GM23248 (cell line): Measurements from ENCODE around the gene GCLC. TPM values are rescaled to one million over a fixed set of nuclear protein-coding genes. Genes with fewer than 3 reads are reported as not detected.

ENCODE experiments used
- DNase-seq: peaks from one replicate; pipeline ENCODE4 v3.0.0-alpha.2; 2015
- H2AFZ ChIP-seq: fragments of 200-600 bp; sonication (generic); 2 replicates; pipeline ENCODE4 v1.6.1; 2016; ENCODE audit warnings: antibody characterized with exemption
- H3F3A ChIP-seq: fragments of 200-600 bp; sonication (generic); 2 replicates; pipeline ENCODE4 v1.6.1; 2016; ENCODE audit warnings: mild to moderate bottlenecking, antibody characterized with exemption, mixed run types; ENCODE audit not compliant: insufficient read depth
- H3K27ac ChIP-seq: fragments of 200-600 bp; sonication (generic); 2 replicates; pipeline ENCODE4 v1.5.1; 2016; ENCODE audit warnings: mild to moderate bottlenecking
- H3K27me3 ChIP-seq: fragments of 200-600 bp; sonication (generic); replicated peaks from 2 replicates; pipeline ENCODE4 v1.6.1; 2016; ENCODE audit warnings: mild to moderate bottlenecking; ENCODE audit not compliant: insufficient read depth
- H3K36me3 ChIP-seq: fragments of 200-600 bp; sonication (generic); 2 replicates; pipeline ENCODE4 v1.6.1; 2016; ENCODE audit warnings: low read depth, mild to moderate bottlenecking
- H3K4me1 ChIP-seq: fragments of 200-600 bp; sonication (generic); 2 replicates; pipeline ENCODE4 v1.6.1; 2016; ENCODE audit warnings: mild to moderate bottlenecking; ENCODE audit not compliant: insufficient read depth
- H3K4me2 ChIP-seq: fragments of 200-600 bp; sonication (generic); one replicate; pipeline ENCODE4 v1.6.1; 2016; ENCODE audit warnings: mild to moderate bottlenecking; ENCODE audit not compliant: unreplicated experiment
- H3K4me3 ChIP-seq: fragments of 200-600 bp; sonication (generic); 2 replicates; pipeline ENCODE4 v1.5.1; 2016; ENCODE audit warnings: mild to moderate bottlenecking
- H3K79me2 ChIP-seq: fragments of 200-600 bp; sonication (generic); 2 replicates; pipeline ENCODE4 v1.6.1; 2016; ENCODE audit warnings: mild to moderate bottlenecking; ENCODE audit not compliant: insufficient read depth
- H3K9ac ChIP-seq: fragments of 200-600 bp; sonication (generic); 2 replicates; pipeline ENCODE4 v1.6.1; 2016; ENCODE audit warnings: mild to moderate bottlenecking
- H3K9me2 ChIP-seq: fragments of 200-600 bp; sonication (generic); 2 replicates; pipeline ENCODE4 v1.6.1; 2016; ENCODE audit warnings: mixed run types, mild to moderate bottlenecking, moderate library complexity; ENCODE audit not compliant: insufficient read depth
- H3K9me3 ChIP-seq: fragments of 200-600 bp; sonication (generic); one replicate; pipeline ENCODE4 v1.6.1; 2017; ENCODE audit warnings: low read depth
- H4K20me1 ChIP-seq: fragments of 200-600 bp; sonication (generic); 2 replicates; pipeline ENCODE4 v1.6.0; 2016; ENCODE audit not compliant: insufficient read depth
- EZH2 ChIP-seq: fragments of 200-600 bp; sonication (generic); IDR thresholded peaks from 2 replicates; pipeline ENCODE4 v1.6.1; 2018; ENCODE audit warnings: antibody characterized with exemption, mild to moderate bottlenecking; ENCODE audit not compliant: insufficient read depth, poor library complexity, severe bottlenecking
- EZH2phosphoT487 ChIP-seq: fragments of 200-600 bp; sonication (generic); IDR thresholded peaks from 2 replicates; pipeline ENCODE4 v1.6.1; 2018; ENCODE audit warnings: antibody characterized with exemption, moderate library complexity, mild to moderate bottlenecking, low read depth; ENCODE audit not compliant: insufficient read depth
- WGBS, 2 experiments: methylation state at CpG; one replicate each; pipeline ENCODE4 v1.1.6; 2015 to 2017; ENCODE audit warnings: low lambda C conversion rate in 2 of 2, low coverage in 1 of 2; ENCODE audit errors: missing lambda C conversion rate in 2 of 2; 5-methylcytosine and 5-hydroxymethylcytosine counted together
- in situ Hi-C: fragments of 300-500 bp; cut with MboI; formaldehyde crosslinking; loops from 2 replicates; pipeline ENCODE4 v1.15.0; 2020
- polyA plus RNA-seq: library from polyadenylated mRNA; unstranded; fragments of >200 nt; fragmentation: Nextera tagmentation; extraction: Ambion mirVana; gene quantifications from 2 replicates; pipeline ENCODE4 v1.2.1, GENCODE V29; 2016
- total RNA-seq: library from RNA; depleted of rRNA; stranded (reverse); fragments of >200 nt; shearing (Covaris generic); gene quantifications from 2 replicates; pipeline ENCODE4 v1.2.3, GENCODE V29; 2014

Gene GCLC
- total and polyA plus RNA-seq, 2 experiments from 2014 or later, result 3.3 to 6.4 TPM

DNA sequence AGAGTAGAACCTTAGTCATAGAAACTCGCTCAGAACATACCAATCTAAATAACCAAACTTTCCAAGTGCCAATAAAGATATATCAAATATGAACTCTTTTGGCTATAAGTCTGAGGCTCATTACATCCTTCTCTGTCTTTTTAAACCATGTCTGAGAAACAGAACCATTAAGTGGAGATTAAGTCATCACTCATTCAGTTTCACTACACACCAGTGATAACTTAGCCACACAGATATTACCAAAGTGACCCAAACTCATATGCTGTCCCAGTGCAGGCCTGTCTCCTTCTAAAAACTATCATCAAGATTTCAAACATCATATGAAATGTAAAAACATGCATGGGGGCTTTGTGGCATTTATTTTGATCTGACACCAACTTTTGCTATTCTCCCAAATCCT is 12.0 kb downstream of the GCLC start:
- Histone ChIP-seq H3K4me2 (no peak overlapping the region), H4K20me1 (no peaks in the 10 kb centered on the region), H3K27me3 (no peaks in the 10 kb centered on the region), H3K9me2 (no peaks in the 10 kb centered on the region), H3F3A (no peaks in the 10 kb centered on the region), H2AFZ (no peak overlapping the region), H3K9me3 (no peaks in the 10 kb centered on the region), H3K9ac (no peak overlapping the region), H3K4me3 (no peak overlapping the region), H3K79me2 (peaks cover 22% of the 10 kb centered on the region; the same call in 1 of the 2 replicates), H3K27ac (no peak overlapping the region), H3K4me1 (peaks cover 15% of the 10 kb centered on the region), H3K36me3 (no peaks in the 10 kb centered on the region)
- no peak for DNase-seq
- in situ Hi-C loops, result no loop called here
- TF ChIP-seq EZH2 (no peak), EZH2phosphoT487 (no peak)
- 88 to 92% methylated on average over 1 of the region's 1 CpG for WGBS, 2 experiments

DNA sequence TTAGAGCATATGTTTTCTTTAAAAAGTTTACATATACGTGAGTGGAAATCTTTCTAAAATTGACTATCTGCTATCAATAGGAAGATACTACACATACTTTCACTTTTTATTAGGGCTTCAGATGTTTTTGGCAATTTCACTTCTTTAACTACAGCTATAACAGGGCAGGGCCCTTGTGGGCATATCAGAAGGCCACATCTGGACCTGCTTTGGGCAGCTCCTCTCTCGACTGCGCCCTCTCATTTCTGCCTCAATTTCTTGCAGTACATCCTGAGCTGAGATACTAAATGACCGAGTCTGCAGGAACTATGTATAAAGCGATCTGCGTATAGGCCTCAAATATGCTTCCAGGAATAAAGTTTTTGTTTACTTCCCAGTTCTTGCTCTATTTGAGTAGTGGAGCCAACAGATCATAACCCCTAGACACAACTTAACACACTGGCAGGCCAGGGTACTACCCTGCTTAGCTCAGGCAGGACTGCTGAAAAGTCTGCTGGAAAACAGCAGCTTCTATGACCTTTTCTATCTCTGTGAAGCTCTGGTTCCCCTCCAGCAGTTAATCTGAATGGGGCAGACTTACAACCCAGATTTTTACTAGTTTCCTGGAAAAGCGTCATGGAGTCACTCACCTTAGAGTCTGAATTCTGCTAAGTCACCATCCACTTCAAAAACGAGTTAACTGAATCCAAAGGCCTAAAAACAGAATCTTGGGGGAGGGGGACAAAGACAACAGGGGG is 12.7 kb downstream of the GCLC start:
- Histone ChIP-seq H3K9me2 (no peaks in the 10 kb centered on the region), H3K27me3 (no peaks in the 10 kb centered on the region), H3K9ac (no peak overlapping the region), H3K4me3 (no peak overlapping the region), H3K79me2 (peaks cover 18% of the 10 kb centered on the region; the same call in 1 of the 2 replicates), H4K20me1 (no peaks in the 10 kb centered on the region), H3K27ac (no peak overlapping the region), H3F3A (no peaks in the 10 kb centered on the region), H3K9me3 (no peaks in the 10 kb centered on the region), H3K4me1 (peaks cover 15% of the 10 kb centered on the region), H2AFZ (no peak overlapping the region), H3K36me3 (no peaks in the 10 kb centered on the region), H3K4me2 (no peak overlapping the region)
- DNase-seq, result no peak
- in situ Hi-C loops, result no loop called here
- TF ChIP-seq EZH2 (no peak), EZH2phosphoT487 (no peak)
- 83 to 84% methylated on average over 8 of the region's 8 CpGs for WGBS, 2 experiments

DNA sequence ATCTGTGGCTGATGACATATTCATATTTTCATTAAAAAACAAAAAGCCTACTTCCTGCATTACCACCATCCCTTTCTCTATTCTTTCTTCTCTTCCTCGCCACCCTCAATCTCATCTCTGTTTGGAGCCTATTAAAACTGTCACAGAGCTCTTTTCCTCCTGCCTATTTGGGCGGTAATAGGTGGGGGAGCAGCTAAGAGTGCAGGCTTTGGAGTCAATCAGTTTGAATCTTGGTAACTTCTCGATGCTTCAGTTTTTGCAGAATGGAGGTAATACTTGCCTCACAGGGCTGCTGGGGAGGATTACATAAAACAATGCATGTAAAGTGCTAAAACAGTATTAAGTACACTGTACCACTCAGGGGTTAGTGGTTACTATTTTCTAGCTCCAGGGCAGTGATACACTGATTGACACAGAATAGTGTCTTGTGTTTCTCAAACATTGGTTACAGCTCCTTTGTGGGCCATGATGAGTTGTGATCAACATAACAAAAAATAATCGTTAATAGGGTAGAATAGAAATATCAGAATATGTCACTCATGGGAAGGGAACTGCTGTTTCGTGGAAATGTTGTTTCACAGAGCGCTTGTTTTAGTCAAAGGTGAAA is 14.0 kb downstream of the GCLC start:
- H2AFZ ChIP-seq, result no peak overlapping the region
- H3K27ac ChIP-seq, result no peak overlapping the region
- 81 to 85% methylated on average over 6 of the region's 6 CpGs for WGBS, 2 experiments
- H3K9me3 ChIP-seq, result no peaks in the 10 kb centered on the region
- H3K9me2 ChIP-seq, result no peaks in the 10 kb centered on the region
- no peaks in the 10 kb centered on the region for H3K36me3 ChIP-seq
- peaks cover 15% of the 10 kb centered on the region for H3K4me1 ChIP-seq
- no peaks in the 10 kb centered on the region for H3K27me3 ChIP-seq
- H3K4me3 ChIP-seq, result no peak overlapping the region
- H3F3A ChIP-seq, result no peaks in the 10 kb centered on the region
- DNase-seq, result no peak
- no peak for TF ChIP-seq EZH2phosphoT487
- no peak for TF ChIP-seq EZH2
- in situ Hi-C loops, result no loop called here
- H3K9ac ChIP-seq, result no peak overlapping the region
- no peak overlapping the region for H3K4me2 ChIP-seq
- H3K79me2 ChIP-seq, result peaks cover 11% of the 10 kb centered on the region; the same call in 1 of the 2 replicates
- H4K20me1 ChIP-seq, result no peaks in the 10 kb centered on the region

DNA sequence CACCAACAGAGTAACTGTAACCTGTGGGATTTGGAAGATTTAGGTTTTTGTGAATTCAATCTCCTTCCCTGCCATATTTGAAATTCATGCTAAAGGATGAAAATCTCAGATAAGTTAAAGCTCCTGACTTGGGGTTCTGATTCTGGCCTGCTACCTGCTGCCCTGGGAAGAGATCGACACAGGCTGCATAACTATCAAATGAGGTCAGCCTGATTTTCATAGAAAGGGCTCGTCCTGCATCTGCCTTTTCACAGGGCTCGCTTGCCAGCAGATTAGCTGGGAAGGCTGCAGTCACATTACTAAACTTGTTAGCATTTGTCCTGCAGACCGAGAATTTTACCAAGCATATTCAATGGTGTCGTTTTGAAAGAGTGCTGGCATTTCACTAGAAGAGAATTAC is 14.6 kb downstream of the GCLC start:
- WGBS, 2 experiments, result 39 to 49% methylated on average over 5 of the region's 5 CpGs
- H3K4me1 ChIP-seq, result peaks cover 18% of the 10 kb centered on the region
- H3F3A ChIP-seq, result peaks cover 2% of the 10 kb centered on the region
- no peak for TF ChIP-seq EZH2phosphoT487
- TF ChIP-seq EZH2, result no peak
- H3K9me3 ChIP-seq, result no peaks in the 10 kb centered on the region
- H4K20me1 ChIP-seq, result no peaks in the 10 kb centered on the region
- DNase-seq, result peak; percentile 36
- H2AFZ ChIP-seq, result peak overlapping the region; percentile 45; the same call in 1 of the 2 replicates
- H3K9me2 ChIP-seq, result no peaks in the 10 kb centered on the region
- H3K4me2 ChIP-seq, result no peak overlapping the region
- H3K9ac ChIP-seq, result no peak overlapping the region
- in situ Hi-C loops, result no loop called here
- no peaks in the 10 kb centered on the region for H3K27me3 ChIP-seq
- H3K79me2 ChIP-seq, result peaks cover 13% of the 10 kb centered on the region; the same call in 1 of the 2 replicates
- H3K27ac ChIP-seq, result no peak overlapping the region
- no peak overlapping the region for H3K4me3 ChIP-seq
- no peaks in the 10 kb centered on the region for H3K36me3 ChIP-seq
